OCI-LY3 (cell line): Measurements from ENCODE around the gene C14orf119.

Experiments used
- CTCF ChIP-seq: fragments of 200-600, 300-600 bp; sonication (generic); IDR thresholded peaks from 2 replicates; pipeline ENCODE4 v1.5.1; 2014; ENCODE audit warnings: antibody characterized with exemption, low read length, low read depth
- EZH2phosphoT487 ChIP-seq: fragments of 200-600 bp; shearing (Covaris generic); IDR thresholded peaks from 2 replicates; pipeline ENCODE4 v1.6.1; 2018; ENCODE audit warnings: antibody characterized with exemption, mixed run types, low read depth

GRCh38 chr14:23141706-23142444 is 46.6 kb downstream of the C14orf119 start:
- TF ChIP-seq CTCF, result no peak
- no peak for TF ChIP-seq EZH2phosphoT487
